IMR-90 (cell line): ENCODE data around the gene FMN1. TPM values are rescaled to one million over a fixed set of nuclear protein-coding genes. Genes with fewer than 3 reads are reported as not detected.

Experiments used
- ATAC-seq: fragments of 200-7000 bp; cut with Tn5 transposase; 2 replicates; pipeline ENCODE4 v1.9.1; 2020; ENCODE audit warnings: low read depth, mild to moderate bottlenecking, moderate library complexity
- BruUV-seq: library from RNA; stranded (reverse); fragments of 400-500 nt; replicated peaks from 2 replicates; lab custom pipeline; 2021; lab: Mats Ljungman, UMichigan
- CTCF ChIA-PET: fragments of 300-600 bp; formaldehyde crosslinking; extraction: SDS; loops from one replicate; lab custom pipeline; 2021; ENCODE audit warnings: antibody characterized with exemption; lab: Yijun Ruan, JAX
- POLR2A ChIA-PET: fragments of 300-600 bp; sonication (Branson Sonifier 250); formaldehyde crosslinking; loops from one replicate; lab custom pipeline; 2022; ENCODE audit warnings: antibody characterized with exemption; ENCODE audit not compliant: unreplicated experiment; lab: Charles Lee
- DNase-seq: peaks from one replicate; pipeline ENCODE4 v3.0.0; 2013
- H2AFZ ChIP-seq: replicated peaks from 2 replicates; pipeline ENCODE3; 2013; ENCODE audit warnings: low read length, mild to moderate bottlenecking; ENCODE audit not compliant: poor library complexity
- H2AK5ac ChIP-seq: 2 replicates; pipeline ENCODE4 v1.6.1; 2013; ENCODE audit warnings: low read depth, low read length, inconsistent platforms
- H2AK9ac ChIP-seq: replicated peaks from 2 replicates; pipeline ENCODE3; 2013; ENCODE audit warnings: mild to moderate bottlenecking, low read depth, low read length, moderate library complexity; ENCODE audit not compliant: poor library complexity
- H2BK120ac ChIP-seq: 2 replicates; pipeline ENCODE4 v1.6.1; 2013; ENCODE audit warnings: low read depth, low read length, inconsistent platforms
- H2BK15ac ChIP-seq: 3 replicates; pipeline ENCODE4 v1.6.1; 2013; ENCODE audit warnings: low read depth, low read length, inconsistent platforms
- H2BK20ac ChIP-seq: 2 replicates; pipeline ENCODE4 v1.6.1; 2013; ENCODE audit warnings: low read depth, mild to moderate bottlenecking, inconsistent platforms, low read length, moderate library complexity
- H2BK5ac ChIP-seq: 2 replicates; pipeline ENCODE4 v1.6.1; 2013; ENCODE audit warnings: mild to moderate bottlenecking, low read depth, low read length, inconsistent platforms; ENCODE audit not compliant: poor library complexity, severe bottlenecking
- H3K14ac ChIP-seq: replicated peaks from 2 replicates; pipeline ENCODE4 v1.6.1; 2013; ENCODE audit warnings: low read depth, low read length, inconsistent platforms
- H3K18ac ChIP-seq: 2 replicates; pipeline ENCODE4 v1.6.1; 2013; ENCODE audit warnings: low read depth, low read length, control low read depth
- H3K23ac ChIP-seq: 2 replicates; pipeline ENCODE4 v1.6.1; 2013; ENCODE audit warnings: low read depth, low read length, inconsistent platforms
- H3K27ac ChIP-seq: 2 replicates; pipeline ENCODE4 v1.5.1; 2013; ENCODE audit warnings: mild to moderate bottlenecking, control low read depth, low read length; ENCODE audit not compliant: insufficient read depth
- H3K27me3 ChIP-seq: 2 replicates; pipeline ENCODE4 v1.6.1; 2013; ENCODE audit warnings: low read length; ENCODE audit not compliant: control insufficient read depth, insufficient read depth
- H3K36me3 ChIP-seq: 2 replicates; pipeline ENCODE4 v1.6.1; 2013; ENCODE audit warnings: low read length, mixed read lengths; ENCODE audit not compliant: control insufficient read depth, insufficient read depth
- H3K4ac ChIP-seq: 2 replicates; pipeline ENCODE4 v1.6.1; 2013; ENCODE audit warnings: low read depth, low read length, inconsistent platforms
- H3K4me1 ChIP-seq: 2 replicates; pipeline ENCODE4 v1.6.1; 2013; ENCODE audit warnings: low read length, mixed read lengths; ENCODE audit not compliant: control insufficient read depth, insufficient read depth
- H3K4me2 ChIP-seq: 2 replicates; pipeline ENCODE4 v1.6.1; 2013; ENCODE audit warnings: low read depth, mild to moderate bottlenecking, control low read depth, low read length, moderate library complexity
- H3K4me3 ChIP-seq: 2 replicates; pipeline ENCODE4 v1.5.1; 2013; ENCODE audit warnings: low read depth, mild to moderate bottlenecking, control low read depth, low read length, moderate library complexity; ENCODE audit not compliant: insufficient read depth
- H3K56ac ChIP-seq: 2 replicates; pipeline ENCODE4 v1.6.1; 2013; ENCODE audit warnings: low read length, inconsistent platforms; ENCODE audit not compliant: insufficient read depth; ENCODE audit errors: extremely low read depth
- H3K79me1 ChIP-seq, 2 experiments: 2 replicates each; pipeline ENCODE4 v1.6.1; 2013; ENCODE audit warnings: low read length in 2 of 2, inconsistent platforms in 1 of 2, low read depth in 1 of 2
- H3K9ac ChIP-seq: 2 replicates; pipeline ENCODE4 v1.6.1; 2013; ENCODE audit warnings: low read depth, low read length, control low read depth
- H3K9me1 ChIP-seq: 2 replicates; pipeline ENCODE4 v1.6.1; 2013; ENCODE audit warnings: low read length, inconsistent platforms; ENCODE audit not compliant: insufficient read depth
- H3K9me3 ChIP-seq: 2 replicates; pipeline ENCODE4 v1.6.1; 2013; ENCODE audit warnings: low read length; ENCODE audit not compliant: control insufficient read depth, insufficient read depth
- H4K20me1 ChIP-seq: 2 replicates; pipeline ENCODE4 v1.6.1; 2013; ENCODE audit warnings: low read length, inconsistent platforms; ENCODE audit not compliant: insufficient read depth
- H4K5ac ChIP-seq: 2 replicates; pipeline ENCODE4 v1.6.1; 2013; ENCODE audit warnings: mild to moderate bottlenecking, low read depth, low read length, control low read depth
- H4K8ac ChIP-seq, 2 experiments: 2 replicates each; pipeline ENCODE4 v1.6.1; 2013; ENCODE audit warnings: low read depth in 2 of 2, low read length in 2 of 2, control low read depth in 1 of 2, inconsistent platforms in 1 of 2
- H4K91ac ChIP-seq: 2 replicates; pipeline ENCODE4 v1.6.1; 2013; ENCODE audit warnings: low read depth, low read length, inconsistent platforms; ENCODE audit not compliant: insufficient read depth
- BHLHE40 ChIP-seq: fragments of 150-350 bp; IDR thresholded peaks from 2 replicates; pipeline ENCODE4 v1.6.1; 2016; ENCODE audit warnings: mild to moderate bottlenecking, low read depth, low read length
- CEBPB ChIP-seq: IDR thresholded peaks from 2 replicates; pipeline ENCODE4 v1.6.1; 2012; ENCODE audit warnings: low read depth, low read length, improper control_type of control experiment
- CHD1 ChIP-seq: IDR thresholded peaks from 2 replicates; pipeline ENCODE4 v1.6.1; 2012; ENCODE audit warnings: low read depth, low read length, improper control_type of control experiment
- CTCF ChIP-seq: conservative IDR thresholded peaks from 2 replicates; pipeline ENCODE4 v1.5.1; 2012; ENCODE audit warnings: mild to moderate bottlenecking, low read depth, low read length, improper control_type of control experiment
- ELK1 ChIP-seq: fragments of 150-350 bp; IDR thresholded peaks from 2 replicates; pipeline ENCODE4 v1.6.1; 2016; ENCODE audit warnings: low read depth, mild to moderate bottlenecking, low read length, moderate library complexity, borderline replicate concordance
- FOS ChIP-seq: fragments of 150-350 bp; IDR thresholded peaks from 2 replicates; pipeline ENCODE4 v1.6.1; 2016; ENCODE audit warnings: low read depth, low read length
- MAFK ChIP-seq: IDR thresholded peaks from 2 replicates; pipeline ENCODE4 v1.6.1; 2012; ENCODE audit warnings: low read depth, low read length, improper control_type of control experiment
- MAZ ChIP-seq: IDR thresholded peaks from 2 replicates; pipeline ENCODE4 v1.6.1; 2012; ENCODE audit warnings: low read depth, mild to moderate bottlenecking, low read length, improper control_type of control experiment, moderate library complexity, borderline replicate concordance
- MXI1 ChIP-seq: IDR thresholded peaks from 2 replicates; pipeline ENCODE4 v1.6.1; 2012; ENCODE audit warnings: low read depth, mild to moderate bottlenecking, low read length, moderate library complexity, borderline replicate concordance
- NFE2L2 ChIP-seq: fragments of 150-350 bp; IDR thresholded peaks from 2 replicates; pipeline ENCODE4 v1.6.1; 2016; ENCODE audit warnings: low read depth, mild to moderate bottlenecking, low read length
- POLR2A ChIP-seq: IDR thresholded peaks from 2 replicates; pipeline ENCODE4 v1.6.1; 2012; ENCODE audit warnings: mild to moderate bottlenecking, low read depth, low read length
- RAD21 ChIP-seq: IDR thresholded peaks from 2 replicates; pipeline ENCODE4 v1.6.1; 2012; ENCODE audit warnings: low read length, improper control_type of control experiment
- RCOR1 ChIP-seq: IDR thresholded peaks from 2 replicates; pipeline ENCODE4 v1.6.1; 2012; ENCODE audit warnings: mild to moderate bottlenecking, low read length, improper control_type of control experiment; ENCODE audit not compliant: insufficient replicate concordance
- RFX5 ChIP-seq: IDR thresholded peaks from 2 replicates; pipeline ENCODE4 v1.8.0; 2012; ENCODE audit warnings: low read depth, mild to moderate bottlenecking, low read length, moderate library complexity
- WGBS, 2 experiments: methylation state at CpG; one replicate each; pipeline versions ENCODE4 v1.1.5 to v1.1.7; 2013; ENCODE audit warnings: missing lambda C conversion rate in 2 of 2; ENCODE audit not compliant: insufficient read length in 1 of 2; ENCODE audit errors: extremely low coverage in 2 of 2; 5-methylcytosine and 5-hydroxymethylcytosine counted together
- dilution Hi-C: fragments of 300-500 bp; cut with HindIII; formaldehyde crosslinking; loops from one replicate; pipeline ENCODE4 v1.14.3; 2018; ENCODE audit warnings: low sequenced_read_pairs; ENCODE audit not compliant: unreplicated experiment
- in situ Hi-C: fragments of 300-500 bp; cut with MboI; formaldehyde crosslinking; loops from 3 replicates; pipeline ENCODE4 v1.14.3; 2019; ENCODE audit warnings: low sequenced_read_pairs, inconsistent platforms, mixed read lengths
- intact Hi-C: fragments of 100-400 bp; cut with micrococcal nuclease; formaldehyde crosslinking; loops from 2 replicates; pipeline ENCODE4 v1.10.0; 2022
- polyA plus RNA-seq, 3 experiments: library from polyadenylated mRNA; depleted of rRNA; stranded (reverse); fragments of >200 nt; gene quantifications; 2 replicates each; pipeline ENCODE4 v1.2.3, GENCODE V29; 2012; ENCODE audit warnings: low replicate concordance in 1 of 3
- total RNA-seq: library from RNA; depleted of rRNA; stranded (reverse); fragments of >200 nt; gene quantifications from 2 replicates; pipeline ENCODE4 v1.2.3, GENCODE V29; 2012
- TF ChIP-seq, protein P1 (sequence below): fragments of 150-350 bp; IDR thresholded peaks from 2 replicates; pipeline ENCODE4 v1.6.1; 2017; ENCODE audit warnings: mild to moderate bottlenecking, antibody characterized with exemption, low read length, low read depth

FMN1 gene
- total and polyA plus RNA-seq, 2 of the 4 experiments (the other 2 are of a cell fraction): 7.3 to 17.6 TPM

DNA sequence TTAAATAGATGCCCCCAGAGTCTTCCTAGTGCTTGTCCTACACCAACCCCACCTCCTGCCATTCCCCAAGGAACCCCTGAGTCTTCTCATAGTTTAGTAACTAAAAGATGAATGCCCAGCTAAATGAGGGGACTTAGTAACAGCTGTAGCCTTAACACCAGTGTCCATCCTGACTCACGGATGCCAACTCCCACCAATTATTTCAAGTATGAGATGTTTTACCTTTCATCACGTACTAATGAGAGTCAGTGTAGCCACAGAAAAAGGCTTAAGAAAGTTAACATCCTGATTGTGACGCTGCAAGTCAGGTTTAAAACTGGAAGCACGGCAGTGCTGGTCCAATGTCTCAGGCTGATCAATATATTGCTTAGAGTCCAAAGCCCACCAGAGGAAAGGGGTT, 109.9 kb downstream of the FMN1 start:
- TF ChIP-seq FOS: no peak
- no peak for TF ChIP-seq ELK1
- TF ChIP-seq RAD21: no peak
- TF ChIP-seq, protein P1, sequence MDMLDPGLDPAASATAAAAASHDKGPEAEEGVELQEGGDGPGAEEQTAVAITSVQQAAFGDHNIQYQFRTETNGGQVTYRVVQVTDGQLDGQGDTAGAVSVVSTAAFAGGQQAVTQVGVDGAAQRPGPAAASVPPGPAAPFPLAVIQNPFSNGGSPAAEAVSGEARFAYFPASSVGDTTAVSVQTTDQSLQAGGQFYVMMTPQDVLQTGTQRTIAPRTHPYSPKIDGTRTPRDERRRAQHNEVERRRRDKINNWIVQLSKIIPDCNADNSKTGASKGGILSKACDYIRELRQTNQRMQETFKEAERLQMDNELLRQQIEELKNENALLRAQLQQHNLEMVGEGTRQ: no peak
- TF ChIP-seq MAFK: no peak
- TF ChIP-seq CTCF: no peak
- no peak for TF ChIP-seq MAZ
- no peak for TF ChIP-seq CHD1
- no peak for TF ChIP-seq MXI1
- no peak for TF ChIP-seq RCOR1
- TF ChIP-seq POLR2A: no peak
- no peak for TF ChIP-seq RFX5
- no peak for TF ChIP-seq NFE2L2
- TF ChIP-seq BHLHE40: no peak
- no peak for TF ChIP-seq CEBPB
- in situ Hi-C loops (no loop called here), intact Hi-C loops (loop anchor here (5.0 kb wide), 4 partner anchors 62 to 432 kb away; no protein-coding TSS in a partner anchor), dilution Hi-C loops (no loop called here)
- Histone ChIP-seq H3K4me2 (no peak overlapping the region), H3K36me3 (peaks cover 2% of the 10 kb centered on the region), H3K4me1 (peaks cover 15% of the 10 kb centered on the region), H3K18ac (peak overlapping the region; percentile 12; the same call in 1 of the 2 replicates), H4K91ac (0 out of 2 replicates have a peak overlapping the region, but pooled peaks have one; percentile 14), H3K9me3 (no peaks in the 10 kb centered on the region), H2AFZ (no peak overlapping the region), H4K8ac (peak overlapping the region in 1 of 2 experiments; percentile 46; a peak in 2 of 4 replicates), H3K56ac (no peak overlapping the region), H2BK20ac (peak overlapping the region; percentile 27), H2BK15ac (peak overlapping the region; percentile 45; the same call in 2 of the 3 replicates), H4K20me1 (peaks cover 8% of the 10 kb centered on the region; the same call in 1 of the 2 replicates), H3K27me3 (no peaks in the 10 kb centered on the region), H3K4ac (peak overlapping the region; percentile 80), H2BK120ac (peak overlapping the region; percentile 39), H2AK9ac (no peak overlapping the region), H2AK5ac (peak overlapping the region; percentile 20; the same call in 1 of the 2 replicates), H3K79me1 (peaks cover 10 to 60% of the 10 kb centered on the region in 2 experiments), H3K9me1 (peaks cover 16% of the 10 kb centered on the region), H3K4me3 (no peak overlapping the region), H3K23ac (peak overlapping the region; percentile 64; the same call in 1 of the 2 replicates), H3K14ac (peak overlapping the region; percentile 68), H4K5ac (no peak overlapping the region), H3K27ac (peak overlapping the region; percentile 2; the same call in 1 of the 2 replicates), H2BK5ac (peak overlapping the region; percentile 29), H3K9ac (no peak overlapping the region)
- CTCF ChIA-PET: interaction anchor here (0.6 kb wide), 1 partner anchor 14 kb away, joined by 3 read pairs; no protein-coding TSS in a partner anchor
- no peak for ATAC-seq
- no peak for DNase-seq
- POLR2A ChIA-PET: no interaction called here
- 100% methylated on average over 3 of the region's 4 CpGs; no CpG with 5 or more reads in 1 of the 2 experiments for WGBS, 2 experiments
- BruUV-seq: no TSS peak
